HCT116 (cell line): Measurements from ENCODE around the gene ANXA7. TPM values are rescaled to one million over a fixed set of nuclear protein-coding genes. Genes with fewer than 3 reads are reported as not detected.
"Not testable (repeated sequence)": the region's sequence is repeated elsewhere in the genome, so short reads cannot be mapped to it uniquely, and the experiment has no call there.

Experiments used
- ATAC-seq: fragments of 200-7000 bp; cut with Tn5 transposase; 2 replicates; pipeline ENCODE4 v1.9.1; 2020; ENCODE audit warnings: mild to moderate bottlenecking, moderate library complexity
- BruUV-seq: library from RNA; stranded (reverse); fragments of 400-500 nt; replicated peaks from 2 replicates; lab custom pipeline; 2021; lab: Mats Ljungman, UMichigan
- CTCF ChIA-PET: fragments of 300-600 bp; sonication (Branson Sonifier 250); formaldehyde crosslinking; loops from one replicate; lab custom pipeline; 2021; ENCODE audit warnings: antibody characterized with exemption; lab: Charles Lee
- POLR2A ChIA-PET: fragments of 300-600, 350-600 bp; sonication (Branson Sonifier 250); formaldehyde crosslinking; loops from one replicate; lab custom pipeline; 2021; ENCODE audit warnings: antibody characterized with exemption; lab: Charles Lee
- RAD21 ChIA-PET, 2 experiments: fragments of 300-600 bp; sonication (Branson Sonifier 250); formaldehyde crosslinking; loops; one replicate each; lab custom pipeline; 2023; ENCODE audit warnings: low total read pairs in 2 of 2; ENCODE audit not compliant: uncharacterized antibody in 2 of 2, unreplicated experiment in 2 of 2, low non-redundant PET in 1 of 2; lab: Charles Lee
- DNase-seq: peaks from one replicate; pipeline ENCODE4 v3.0.0-alpha.2; 2010; ENCODE audit warnings: low read depth, low spot score
- H2AFZ ChIP-seq: fragments of 200-600 bp; shearing (Covaris generic), sonication (generic); 2 replicates; pipeline ENCODE4 v1.6.1; 2017; ENCODE audit warnings: low read depth, mixed run types, mixed read lengths, antibody characterized with exemption, low read length; ENCODE audit not compliant: poor library complexity, severe bottlenecking
- H3K27ac ChIP-seq: 2 replicates; pipeline ENCODE4 v1.5.1; 2012; ENCODE audit warnings: low read depth, low read length
- H3K27me3 ChIP-seq: fragments of 200-600 bp; sonication (generic); 2 replicates; pipeline ENCODE4 v1.6.1; 2016; ENCODE audit warnings: mixed run types, low read length, mixed read lengths; ENCODE audit not compliant: insufficient read depth
- H3K36me3 ChIP-seq, 2 experiments: fragments of 200-500 bp in 1 of 2; fragments of 200-600 bp in 1 of 2; sonication (Bioruptor generic) in 1 of 2; sonication (generic) in 1 of 2; 2 replicates each; pipeline versions ENCODE4 v1.5.1 to v1.6.1; 2014 to 2016; ENCODE audit warnings: low read length in 2 of 2, inconsistent platforms in 1 of 2, mixed read lengths in 1 of 2, mixed run types in 1 of 2; ENCODE audit not compliant: insufficient read depth in 2 of 2, control insufficient read depth in 1 of 2
- H3K4me1 ChIP-seq, 2 experiments: fragments of 200-600 bp in 1 of 2; sonication (generic) in 1 of 2; 2 replicates each; pipeline versions ENCODE4 v1.5.1 to v1.6.1; 2012 to 2017; ENCODE audit warnings: low read length in 2 of 2, inconsistent platforms in 1 of 2, mild to moderate bottlenecking in 1 of 2, mixed read lengths in 1 of 2, mixed run types in 1 of 2, moderate library complexity in 1 of 2; ENCODE audit not compliant: insufficient read depth in 2 of 2, control insufficient read depth in 1 of 2
- H3K4me2 ChIP-seq: fragments of 200-600 bp; sonication (generic); 2 replicates; pipeline ENCODE4 v1.6.1; 2017; ENCODE audit warnings: mixed run types, low read length, mixed read lengths
- H3K4me3 ChIP-seq, 2 experiments: fragments of 200-600 bp in 1 of 2; sonication (generic) in 1 of 2; replicated peaks in 1 of 2; 2 replicates each; pipeline ENCODE4 v1.5.1; 2011 to 2016; ENCODE audit warnings: low read length in 2 of 2, control low read depth in 1 of 2, low read depth in 1 of 2, mild to moderate bottlenecking in 1 of 2, mixed read lengths in 1 of 2, mixed run types in 1 of 2
- H3K79me2 ChIP-seq: fragments of 200-600 bp; sonication (generic); 2 replicates; pipeline ENCODE4 v1.6.1; 2017; ENCODE audit warnings: mild to moderate bottlenecking, mixed run types, low read length, moderate library complexity, mixed read lengths; ENCODE audit not compliant: insufficient read depth
- H3K9ac ChIP-seq: fragments of 200-600 bp; sonication (generic); 2 replicates; pipeline ENCODE4 v1.6.1; 2016; ENCODE audit warnings: low read length, mixed read lengths
- H3K9me2 ChIP-seq: fragments of 200-600 bp; sonication (generic), shearing (Covaris generic); 2 replicates; pipeline ENCODE4 v1.6.1; 2017; ENCODE audit warnings: mixed run types, mild to moderate bottlenecking, moderate library complexity; ENCODE audit not compliant: insufficient read depth
- H3K9me3 ChIP-seq, 2 experiments: fragments of 200-500 bp in 1 of 2; fragments of 200-600 bp in 1 of 2; sonication (Bioruptor generic) in 1 of 2; sonication (generic) in 1 of 2; 2 replicates each; pipeline ENCODE4 v1.6.1; 2014 to 2017; ENCODE audit warnings: low read length in 2 of 2, mixed read lengths in 2 of 2, inconsistent platforms in 1 of 2, low read depth in 1 of 2, mild to moderate bottlenecking in 1 of 2, mixed run types in 1 of 2, moderate library complexity in 1 of 2; ENCODE audit not compliant: control insufficient read depth in 1 of 2, insufficient read depth in 1 of 2
- H4K20me1 ChIP-seq: fragments of 200-600 bp; sonication (generic), shearing (Covaris generic); 2 replicates; pipeline ENCODE4 v1.6.1; 2017; ENCODE audit warnings: mixed run types, mild to moderate bottlenecking, moderate library complexity; ENCODE audit not compliant: insufficient read depth
- CBX3 ChIP-seq: IDR thresholded peaks from 2 replicates; pipeline ENCODE4 v1.6.1; 2012; ENCODE audit warnings: low read depth
- CTCF ChIP-seq, 3 experiments: fragments of 200-600 bp in 1 of 3; sonication (generic) in 1 of 3; IDR thresholded peaks in 2 of 3; conservative IDR thresholded peaks in 1 of 3; 2 replicates each; pipeline ENCODE4 v1.5.1; 2012 to 2017; ENCODE audit warnings: low read depth in 2 of 3, low read length in 2 of 3, antibody characterized with exemption in 1 of 3, borderline replicate concordance in 1 of 3, control low read depth in 1 of 3, mild to moderate bottlenecking in 1 of 3, mixed read lengths in 1 of 3, mixed run types in 1 of 3, moderate library complexity in 1 of 3; ENCODE audit not compliant: insufficient read depth in 1 of 3
- EGR1 ChIP-seq: IDR thresholded peaks from 2 replicates; pipeline ENCODE4 v1.6.1; 2012; ENCODE audit warnings: low read depth
- ELF1 ChIP-seq: IDR thresholded peaks from 2 replicates; pipeline ENCODE4 v1.6.1; 2012; ENCODE audit warnings: low read depth, borderline replicate concordance
- EZH2 ChIP-seq: fragments of 200-600 bp; sonication (generic); IDR thresholded peaks from 2 replicates; pipeline ENCODE4 v1.6.1; 2017; ENCODE audit warnings: antibody characterized with exemption, mixed run types
- JUND ChIP-seq: IDR thresholded peaks from 2 replicates; pipeline ENCODE4 v1.6.1; 2012
- POLR2A ChIP-seq: IDR thresholded peaks from 2 replicates; pipeline ENCODE4 v1.7.0; 2011; ENCODE audit warnings: borderline replicate concordance; ENCODE audit not compliant: insufficient read depth, insufficient read length; ENCODE audit errors: extremely low read depth
- SIN3A ChIP-seq: IDR thresholded peaks from 2 replicates; pipeline ENCODE4 v1.6.1; 2012; ENCODE audit warnings: low read depth
- SRF ChIP-seq: IDR thresholded peaks from 2 replicates; pipeline ENCODE4 v1.6.1; 2012; ENCODE audit warnings: low read depth
- TCF7L2 ChIP-seq: IDR thresholded peaks from 2 replicates; pipeline ENCODE4 v1.7.0; 2011; ENCODE audit warnings: borderline replicate concordance, inconsistent platforms; ENCODE audit not compliant: insufficient read depth, insufficient read length; ENCODE audit errors: extremely low read depth
- YY1 ChIP-seq: IDR thresholded peaks from 2 replicates; pipeline ENCODE4 v1.6.1; 2011; ENCODE audit warnings: low read length, low read depth, moderate library complexity, mild to moderate bottlenecking; ENCODE audit not compliant: insufficient replicate concordance; ENCODE audit errors: extremely low read depth
- ZBTB33 ChIP-seq: IDR thresholded peaks from 2 replicates; pipeline ENCODE4 v1.6.1; 2011; ENCODE audit warnings: mild to moderate bottlenecking, low read length, moderate library complexity; ENCODE audit not compliant: insufficient replicate concordance; ENCODE audit errors: extremely low read depth
- ZFX ChIP-seq: fragments of 450-650 bp; IDR thresholded peaks from 2 replicates; pipeline ENCODE4 v1.6.1; 2017
- ZNF274 ChIP-seq: fragments of 200-500 bp; sonication (Bioruptor generic); IDR thresholded peaks from 2 replicates; pipeline ENCODE4 v1.6.1; 2014; ENCODE audit warnings: mild to moderate bottlenecking, low read depth, low read length, inconsistent platforms
- intact Hi-C: fragments of 100-400 bp; cut with micrococcal nuclease; formaldehyde crosslinking; loops from 2 replicates; pipeline ENCODE4 v1.10.0; 2022
- total RNA-seq: library from RNA; stranded (reverse); gene quantifications from one replicate; pipeline ENCODE4 v1.2.1, GENCODE V29; 2021; ENCODE audit not compliant: unreplicated experiment

The ANXA7 gene
- total RNA-seq, 1 experiment from 2014 or later: 105 TPM

GRCh38 chr10:73394325-73394724, 19.5 kb downstream of the ANXA7 start:
- Histone ChIP-seq H3K79me2 (peaks cover 35% of the 10 kb centered on the region), H3K36me3 (peaks cover 18 to 23% of the 10 kb centered on the region in 2 experiments)
- RAD21 ChIA-PET, H3K9me2 ChIP-seq, H3K27me3 ChIP-seq, H3K9me3 ChIP-seq, H3K4me1 ChIP-seq, H3K4me2 ChIP-seq, POLR2A ChIA-PET, H2AFZ ChIP-seq, H3K9ac ChIP-seq, DNase-seq, H3K27ac ChIP-seq, ATAC-seq, H3K4me3 ChIP-seq, H4K20me1 ChIP-seq, CTCF ChIA-PET, BruUV-seq: not testable (repeated sequence)
- intact Hi-C loops: loop anchor here (10.0 kb wide), 1 partner anchor 130 kb away; no protein-coding TSS in a partner anchor

GRCh38 chr10:73388228-73388627, 25.6 kb downstream of the ANXA7 start:
- Histone ChIP-seq H3K9ac (no peak overlapping the region), H3K9me3 (no peaks in the 10 kb centered on the region), H3K27me3 (no peaks in the 10 kb centered on the region), H3K79me2 (peaks cover 27% of the 10 kb centered on the region), H3K4me1 (no peaks in the 10 kb centered on the region), H3K4me3 (no peak overlapping the region), H3K9me2 (no peaks in the 10 kb centered on the region), H4K20me1 (peaks cover 7% of the 10 kb centered on the region; the same call in 1 of the 2 replicates), H3K36me3 (peaks cover 22 to 32% of the 10 kb centered on the region in 2 experiments), H2AFZ (no peak overlapping the region), H3K27ac (no peak overlapping the region), H3K4me2 (no peak overlapping the region)
- no peak for ATAC-seq
- CTCF ChIA-PET: no interaction called here
- POLR2A ChIA-PET: no interaction called here
- intact Hi-C loops: no loop called here
- TF ChIP-seq SRF (no peak), ZNF274 (no peak), CTCF (IDR thresholded peaks at IDR 0.05 in 2 of 3, conservative IDR thresholded peaks at IDR 0.05 in 1 of 3; ENCODE audit: borderline replicate concordance in 1 of 3, insufficient read depth in 1 of 3, low read depth in 2 of 3, low read length in 2 of 3) (no peak), EGR1 (no peak), YY1 (no peak), ZBTB33 (no peak), JUND (no peak), ELF1 (no peak), POLR2A (no peak), TCF7L2 (no peak), ZFX (no peak), SIN3A (no peak), EZH2 (no peak), CBX3 (no peak)
- BruUV-seq: no TSS peak
- RAD21 ChIA-PET: no interaction called here
- DNase-seq: no peak
